Hypothalamus (tissue), 51 donors: ENCODE results near the gene PHACTR3.

ENCODE experiments used
- DNase-seq, 51 donors: peaks; one replicate each; lab custom pipeline; 2025; lab: John Stamatoyannopoulos, UW

Gene PHACTR3

DNA sequence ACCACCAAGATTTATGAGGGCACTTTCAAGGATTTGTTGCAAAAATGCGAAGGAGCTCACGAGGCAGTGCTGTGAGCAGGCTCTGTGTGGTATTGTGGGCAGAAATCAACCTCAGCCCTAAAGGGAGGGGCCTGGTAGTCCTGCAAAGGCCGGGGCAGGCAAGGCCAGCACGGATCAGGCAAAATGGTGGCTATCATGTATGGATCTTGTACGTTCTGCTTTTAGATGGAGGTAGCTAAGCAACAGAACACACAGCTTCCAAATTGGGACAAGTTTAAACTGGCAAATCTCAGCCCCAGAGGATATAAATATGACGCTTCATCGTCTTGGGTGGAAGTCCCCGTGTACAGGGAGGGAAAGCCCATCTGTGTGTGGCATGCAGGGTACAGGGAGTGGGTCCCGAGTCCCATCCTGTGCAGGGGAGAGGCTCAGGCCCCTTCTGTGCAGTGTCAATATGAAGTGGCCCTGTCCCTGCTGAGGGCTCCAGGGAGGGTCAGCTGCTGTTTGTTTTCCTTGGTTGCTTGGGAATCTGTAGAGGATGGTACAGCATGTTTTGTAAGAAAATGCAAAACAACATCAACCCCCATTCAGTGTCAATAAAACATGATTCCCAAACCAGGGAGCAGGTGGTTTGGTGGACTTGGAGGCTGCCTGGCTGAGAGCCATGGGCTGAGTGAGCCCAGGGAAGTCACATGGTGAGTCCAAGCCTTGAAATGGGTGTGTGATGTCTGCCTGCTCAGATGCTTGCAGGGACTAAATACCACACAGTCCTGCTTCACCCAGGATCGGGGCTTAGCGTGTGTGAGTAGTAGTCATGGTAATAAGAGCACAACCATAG, 216.1 kb downstream of the PHACTR3 start:
- peak in 34 of 51 donors; percentile 19 to 83 (median 58) for DNase-seq

DNA sequence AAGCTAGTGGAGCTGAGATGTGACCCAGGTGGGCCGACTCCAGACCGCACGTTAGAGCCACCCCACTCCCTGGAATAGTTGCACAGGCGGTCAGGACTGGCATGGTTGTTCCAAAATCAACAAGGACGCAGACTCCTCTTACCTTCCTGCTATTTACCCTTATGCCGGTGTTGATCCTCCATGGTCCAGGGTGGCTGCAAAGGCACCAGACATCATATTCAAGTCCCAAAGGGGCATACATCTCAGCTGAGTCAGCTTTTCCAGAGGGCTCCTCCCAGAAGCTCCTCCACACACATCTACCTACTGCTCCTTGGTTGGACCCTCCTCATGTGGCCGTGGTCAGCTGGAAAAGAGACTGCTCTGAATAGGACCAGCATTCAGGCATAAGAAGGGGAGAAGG, 216.9 kb downstream of the PHACTR3 start:
- no peak for DNase-seq

DNA sequence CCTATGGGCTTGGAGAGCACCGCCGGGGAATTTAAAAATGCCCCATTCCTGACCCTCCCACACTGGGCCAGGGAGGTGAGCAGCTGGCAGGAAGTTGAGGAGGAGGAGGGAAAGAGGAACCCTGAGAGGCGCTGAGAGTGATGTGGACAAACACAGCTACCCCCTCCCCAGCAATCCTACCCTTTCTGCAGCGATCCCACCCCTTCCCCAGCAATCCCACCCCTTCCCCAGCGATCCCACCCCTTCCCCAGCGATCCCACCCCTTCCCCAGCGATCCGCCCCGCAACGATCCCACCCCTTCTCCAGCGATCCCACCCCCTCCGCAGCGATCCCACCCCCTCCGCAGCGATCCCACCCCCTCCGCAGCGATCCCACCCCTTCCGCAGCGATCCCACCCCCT, 217.4 kb downstream of the PHACTR3 start:
- no peak for DNase-seq

DNA sequence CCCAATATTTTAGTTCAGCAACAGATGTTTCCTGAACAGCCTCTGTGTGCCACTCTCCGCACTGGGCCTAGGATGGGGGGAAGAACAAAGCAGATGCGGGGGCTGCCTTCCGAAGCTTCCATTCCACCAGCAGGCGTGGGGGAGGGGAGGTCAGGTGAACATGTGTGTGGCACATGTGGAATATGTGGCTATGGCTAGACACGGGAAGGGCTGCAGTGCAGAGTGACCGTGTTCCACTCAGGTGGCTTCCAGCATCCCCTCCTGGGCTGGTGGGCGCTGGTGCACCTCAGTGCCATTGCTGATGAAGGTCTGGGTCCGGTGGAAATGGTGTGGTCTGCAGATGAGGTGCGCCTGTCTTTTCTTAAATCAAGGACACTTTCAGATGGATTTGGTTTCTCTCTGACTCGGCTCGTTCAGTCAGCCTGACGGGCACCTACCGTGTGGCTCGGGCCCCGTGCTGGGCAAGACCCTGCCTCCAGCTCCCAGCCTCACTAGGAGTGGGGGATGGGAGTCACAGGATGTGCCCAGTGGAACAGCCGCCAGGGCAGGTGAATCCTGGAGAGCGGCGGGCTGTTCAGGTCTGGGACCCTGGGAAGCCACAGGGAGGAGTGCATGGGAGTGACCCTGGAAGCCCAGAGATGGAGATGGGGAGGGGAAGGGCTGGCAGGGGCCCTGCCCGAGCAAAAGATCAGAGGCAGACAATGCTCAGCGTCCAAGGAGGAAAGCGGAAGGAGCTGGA, 218.1 kb downstream of the PHACTR3 start:
- no peak for DNase-seq

DNA sequence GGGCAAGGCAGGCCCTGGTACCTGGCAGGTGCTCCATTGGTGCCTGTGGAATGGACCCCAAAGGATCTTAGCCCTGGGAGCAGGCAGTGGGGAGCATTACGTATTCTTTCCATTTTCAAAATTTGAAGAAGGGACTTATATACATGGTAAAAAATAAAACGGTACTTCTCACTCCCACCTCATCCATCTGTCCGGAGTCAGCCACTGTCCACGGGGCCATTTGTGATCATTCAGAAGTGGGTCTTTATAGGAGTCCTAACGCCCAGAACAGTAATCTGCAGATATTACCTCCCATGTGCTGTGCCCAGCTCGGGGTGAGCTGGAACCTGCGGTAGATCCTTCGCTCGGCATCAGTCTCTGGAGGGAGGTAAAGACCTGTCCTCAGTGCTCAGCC, 218.7 kb downstream of the PHACTR3 start:
- no peak for DNase-seq

DNA sequence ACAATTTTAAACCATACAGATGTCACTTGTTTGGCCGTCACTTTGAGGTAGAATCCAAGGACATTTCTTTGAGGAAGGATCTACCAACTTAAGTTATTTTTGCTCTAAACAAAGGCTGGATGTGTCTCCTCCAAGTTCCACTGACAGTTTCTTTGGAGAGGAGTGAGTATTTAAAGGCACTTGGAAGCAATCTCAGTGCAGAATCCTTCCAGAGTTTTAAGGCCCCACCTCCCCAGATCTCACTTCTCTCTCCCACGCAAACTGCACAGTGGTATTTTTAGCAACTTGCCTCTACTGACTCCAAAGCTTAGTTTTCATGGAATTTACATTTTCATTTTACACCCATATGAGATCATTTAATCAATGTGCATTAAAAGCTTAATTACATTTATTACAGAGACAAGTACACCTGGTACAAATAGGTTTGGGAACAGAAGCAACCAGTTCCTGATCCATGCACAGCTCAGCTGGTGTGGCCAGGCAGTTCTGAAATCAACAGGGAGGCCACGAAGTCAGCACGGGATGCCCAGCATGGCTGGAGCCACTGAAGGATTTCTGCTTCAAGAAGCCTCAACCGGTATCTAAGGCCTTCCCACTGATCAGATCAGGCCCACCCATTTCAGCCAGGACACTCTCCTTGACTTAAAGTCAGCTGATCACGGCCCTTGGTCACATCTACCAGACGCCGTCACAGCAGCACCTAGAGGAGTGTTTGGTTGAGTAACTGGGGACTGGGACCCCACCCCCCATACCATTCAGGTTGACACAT, 219.3 kb downstream of the PHACTR3 start:
- peak in 1 of 51 donors; percentile 29 for DNase-seq

DNA sequence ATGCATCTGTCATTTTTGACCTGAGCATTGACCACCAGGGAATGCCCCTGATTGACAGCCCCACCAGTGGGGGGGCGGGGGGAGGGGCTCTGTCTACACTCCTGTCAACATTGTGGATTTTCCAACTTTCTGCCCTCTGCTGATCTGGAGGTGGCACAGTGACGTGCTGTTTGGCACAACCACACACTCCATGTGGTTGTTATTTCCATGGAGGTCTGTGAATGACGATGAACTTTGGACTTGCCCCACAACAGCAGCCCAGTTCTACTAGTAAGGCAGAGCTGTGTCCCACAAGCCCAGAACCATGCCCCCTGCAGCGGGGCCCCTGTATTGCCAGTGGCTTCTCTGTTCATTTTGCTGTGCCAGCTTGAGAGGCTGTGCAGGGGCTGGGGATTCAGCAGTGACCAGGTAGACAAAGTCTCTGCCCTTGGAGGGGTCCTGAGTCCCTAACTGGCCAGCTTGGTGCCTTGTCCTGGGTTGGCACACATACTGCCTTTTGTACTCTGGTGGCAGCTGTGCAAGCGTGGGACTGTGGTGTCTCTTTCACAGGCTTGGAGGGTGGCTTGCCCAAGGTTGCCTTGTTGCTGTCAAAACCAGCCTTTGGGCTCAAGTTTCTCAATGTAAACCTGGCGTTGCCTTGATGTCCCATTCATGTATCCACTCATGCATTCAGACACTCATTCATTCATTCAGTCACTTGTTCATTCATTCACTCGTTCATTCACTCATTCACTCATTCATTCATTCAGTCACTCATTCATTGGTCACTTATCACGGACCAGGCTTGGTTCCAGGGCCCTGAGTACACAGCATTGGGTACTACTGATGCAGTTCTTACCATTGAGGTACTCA, 220.6 kb downstream of the PHACTR3 start:
- DNase-seq: no peak

DNA sequence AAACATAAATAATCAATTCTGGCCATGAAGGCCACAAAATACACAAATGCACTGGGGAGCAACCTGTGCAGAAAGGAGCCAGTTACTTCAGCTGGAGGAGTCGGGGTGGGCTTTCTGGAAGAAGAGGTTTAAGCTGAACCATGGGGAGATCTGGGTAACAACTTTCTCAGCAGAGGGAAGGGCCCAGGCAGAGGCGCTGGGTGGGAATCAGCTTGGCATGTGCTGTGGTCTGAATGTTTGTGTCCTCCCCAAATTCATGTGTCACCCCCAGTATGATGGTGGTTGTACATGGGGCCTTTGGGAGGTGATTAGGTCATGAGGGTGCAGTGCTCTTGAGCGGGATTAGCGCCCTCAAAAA, 221.2 kb downstream of the PHACTR3 start:
- DNase-seq: no peak

DNA sequence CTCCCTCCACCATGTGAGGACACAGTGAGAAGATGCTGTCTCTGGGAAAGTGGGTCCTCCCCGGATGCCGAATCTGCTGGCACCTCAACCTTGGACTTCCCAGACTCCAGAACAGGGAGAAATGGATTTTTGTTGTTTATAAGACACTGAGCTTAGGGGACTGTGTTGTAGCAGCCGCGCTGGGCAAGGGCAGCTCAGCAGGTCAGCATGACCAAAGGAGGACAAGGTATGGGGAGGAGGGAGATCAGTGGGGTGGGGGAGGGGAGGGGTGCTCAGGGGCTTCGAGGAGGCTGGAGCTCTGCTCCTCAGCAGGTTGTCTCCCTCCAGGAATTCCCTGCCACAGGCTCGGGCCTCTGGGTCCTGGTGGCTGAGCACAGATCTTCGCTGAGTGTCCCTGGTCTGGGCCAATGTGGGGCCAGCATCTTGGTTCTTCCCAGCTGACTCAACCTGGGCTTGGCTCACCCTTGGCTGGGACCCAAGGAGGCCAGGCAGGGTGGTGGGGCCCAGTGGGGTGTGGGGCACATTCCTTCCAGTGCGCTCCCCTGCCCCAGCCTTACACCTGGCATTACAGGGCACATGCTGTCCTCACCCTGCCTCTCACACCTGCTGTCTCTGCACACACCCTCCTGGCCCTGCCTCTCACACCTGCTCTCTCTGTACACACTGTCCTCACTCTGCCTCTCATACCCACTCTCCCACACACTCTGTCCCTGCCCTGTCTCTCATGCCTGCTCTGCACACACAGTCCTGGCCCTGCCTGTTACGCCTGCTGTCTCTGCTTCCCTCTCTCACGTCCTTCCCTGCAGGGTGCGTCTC, 221.8 kb downstream of the PHACTR3 start:
- DNase-seq: no peak

DNA sequence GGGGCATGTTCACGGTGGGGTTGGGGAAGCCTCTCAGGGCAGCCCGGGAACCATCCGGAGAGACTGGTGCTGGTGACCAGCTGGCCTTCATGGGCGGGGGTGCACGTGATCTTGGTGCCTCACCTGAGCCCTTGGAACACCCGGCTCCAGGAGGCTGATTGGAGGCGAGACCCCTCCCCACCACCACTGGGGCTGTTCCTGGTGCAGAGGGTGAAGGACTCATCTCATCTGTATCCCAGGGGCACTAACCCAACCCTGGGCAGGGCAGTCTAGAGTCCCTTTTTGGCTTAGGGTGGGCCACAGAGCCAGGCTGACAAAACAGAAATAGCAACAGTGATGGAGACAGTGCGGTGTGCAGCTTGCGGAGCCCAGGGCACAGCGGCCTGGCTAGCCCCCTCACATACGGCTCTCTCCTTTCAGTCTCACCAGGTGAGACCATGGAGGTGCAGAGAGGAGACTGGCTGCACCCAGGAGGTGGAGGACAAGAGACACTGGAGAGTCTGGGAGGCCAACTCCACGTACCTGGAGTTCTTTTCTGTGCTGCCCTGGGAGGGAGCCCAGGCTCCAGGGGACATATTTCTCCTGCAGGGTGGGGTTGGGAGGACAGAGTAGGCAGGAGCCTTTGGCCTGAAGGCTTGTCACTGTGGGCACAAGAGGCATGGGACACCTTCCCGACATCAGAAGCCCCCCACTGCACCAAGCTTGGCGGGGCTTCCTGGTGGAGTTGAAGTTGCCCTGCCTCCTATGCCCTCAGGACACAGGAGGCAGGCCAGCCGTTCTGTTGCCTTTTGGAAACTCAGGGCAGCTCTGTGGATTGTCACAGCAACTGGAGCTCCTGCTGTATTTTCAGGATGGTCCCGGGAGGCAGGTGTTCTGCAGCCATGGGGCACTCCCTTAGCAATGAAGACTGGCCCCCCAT, 223.1 kb downstream of the PHACTR3 start:
- DNase-seq: no peak

DNA sequence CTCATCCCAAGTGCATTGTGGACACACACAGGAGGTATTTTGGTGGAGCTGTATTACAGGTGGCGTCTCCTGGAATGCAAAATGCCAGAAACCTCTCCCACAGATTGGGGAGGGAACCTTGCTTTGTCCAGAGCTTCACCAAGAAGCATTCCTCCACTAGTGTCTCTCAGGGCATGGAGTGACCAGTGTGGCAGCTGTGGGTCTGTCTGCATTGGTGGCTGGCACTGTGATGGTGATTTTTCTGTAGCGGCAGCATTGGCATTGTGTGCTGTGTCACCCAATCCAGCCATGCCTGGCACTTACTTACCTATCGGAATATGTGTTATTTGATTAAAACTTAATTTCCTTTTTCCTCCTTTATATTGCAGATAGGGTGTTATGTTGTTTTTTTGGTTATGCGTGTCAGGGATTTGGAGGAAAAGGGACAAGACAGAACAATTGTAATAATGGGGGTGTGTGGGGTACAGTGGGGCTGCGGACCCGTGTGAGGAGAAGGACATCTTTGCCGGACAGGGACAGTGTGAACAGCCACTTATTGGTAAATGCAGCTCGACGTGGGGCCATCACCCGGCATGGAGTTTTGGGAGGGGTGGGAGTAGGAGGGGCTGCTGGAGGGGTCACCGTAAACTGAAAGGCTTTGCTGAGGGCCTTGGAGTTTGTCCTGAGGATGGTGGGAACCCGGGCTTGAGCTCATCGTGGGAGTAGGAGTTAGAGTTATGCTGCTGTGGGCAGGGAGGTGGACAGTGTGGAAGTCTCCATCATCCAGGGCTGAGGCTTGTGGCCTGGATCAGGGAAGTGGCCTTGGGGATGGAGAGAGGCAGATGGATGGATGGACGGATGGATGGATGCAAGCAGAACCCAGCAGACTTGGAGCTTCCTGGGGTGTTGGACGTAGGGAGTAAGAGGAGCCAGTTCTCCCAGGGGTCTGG, 224.0 kb downstream of the PHACTR3 start:
- DNase-seq: no peak

DNA sequence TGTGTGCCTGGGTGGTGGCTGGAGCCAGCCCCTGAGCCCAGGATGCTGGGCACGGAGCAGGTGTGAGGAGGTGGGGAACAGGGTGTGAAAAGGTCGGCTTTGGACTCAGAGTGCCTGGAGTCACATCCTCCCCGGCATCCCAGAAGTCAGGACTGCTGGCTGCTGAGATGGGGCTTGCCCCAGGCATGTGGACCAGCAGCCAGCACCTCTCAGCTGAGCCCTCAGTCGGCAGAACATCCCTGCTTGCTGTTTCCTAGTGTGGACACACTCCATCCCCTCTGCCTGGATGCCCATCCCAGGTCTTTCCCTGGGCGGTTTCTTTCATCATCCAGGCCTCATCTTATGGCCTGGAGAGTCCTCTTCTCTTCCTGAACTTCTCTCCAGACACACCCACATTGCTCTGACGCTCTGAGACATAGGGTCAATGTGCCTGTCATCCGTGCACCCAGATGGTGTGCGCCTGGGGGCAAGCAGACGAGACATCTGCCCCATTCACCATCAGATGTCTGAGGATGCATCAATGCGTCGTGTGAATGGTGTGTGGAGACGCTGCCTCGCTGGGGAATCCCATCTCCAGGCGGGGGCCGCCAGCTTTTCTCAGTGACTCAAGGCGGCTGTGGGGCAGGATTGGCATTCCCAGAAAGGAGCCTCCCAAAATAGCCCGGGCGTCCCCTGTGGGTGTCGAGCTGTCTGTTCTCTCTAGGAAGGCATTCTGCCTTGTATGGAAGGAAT, 224.9 kb downstream of the PHACTR3 start:
- DNase-seq: peak in 3 of 51 donors; percentile 36 to 82 (median 38)

DNA sequence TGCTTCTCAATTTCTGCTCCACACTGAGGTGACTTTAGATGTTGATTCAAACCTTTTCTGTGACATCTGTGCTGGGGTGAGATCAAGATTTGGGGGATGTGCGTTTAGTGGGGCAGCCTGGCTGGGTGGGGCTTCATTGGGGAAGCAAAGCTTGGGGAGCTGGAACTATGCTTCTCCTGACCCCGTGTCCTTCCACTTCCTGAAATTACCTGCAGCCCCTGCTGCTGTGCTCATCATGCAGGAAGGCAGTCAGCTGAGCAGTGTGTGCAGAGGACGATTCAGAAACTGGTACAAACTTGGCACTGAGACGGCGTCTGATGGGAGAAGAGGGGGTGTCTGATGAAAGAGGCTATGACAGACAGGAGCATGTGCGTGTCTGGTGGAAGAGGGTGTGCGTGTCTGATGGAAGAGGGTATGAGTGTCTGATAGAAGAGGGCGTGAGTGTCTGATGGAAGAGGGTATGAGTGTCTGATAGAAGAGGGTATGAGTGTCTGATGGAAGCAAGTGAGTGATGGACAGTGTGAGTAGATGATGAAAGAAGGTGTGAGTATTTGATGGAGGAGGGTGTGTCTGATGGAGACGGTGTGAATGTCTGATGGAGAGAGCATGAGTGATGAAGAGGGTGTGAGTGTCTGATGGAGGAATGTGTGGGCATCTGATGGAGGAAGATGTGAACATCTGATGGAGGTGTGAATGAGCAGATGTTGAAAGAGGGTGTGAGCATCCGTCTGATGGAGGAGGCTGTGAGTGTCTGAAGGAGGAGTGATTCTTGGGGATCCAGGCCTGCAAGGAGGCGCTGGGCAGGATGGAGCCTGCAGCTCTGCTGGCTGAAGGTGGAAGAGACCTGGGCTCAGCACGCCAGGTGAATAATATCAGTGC, 225.7 kb downstream of the PHACTR3 start:
- DNase-seq: no peak

DNA sequence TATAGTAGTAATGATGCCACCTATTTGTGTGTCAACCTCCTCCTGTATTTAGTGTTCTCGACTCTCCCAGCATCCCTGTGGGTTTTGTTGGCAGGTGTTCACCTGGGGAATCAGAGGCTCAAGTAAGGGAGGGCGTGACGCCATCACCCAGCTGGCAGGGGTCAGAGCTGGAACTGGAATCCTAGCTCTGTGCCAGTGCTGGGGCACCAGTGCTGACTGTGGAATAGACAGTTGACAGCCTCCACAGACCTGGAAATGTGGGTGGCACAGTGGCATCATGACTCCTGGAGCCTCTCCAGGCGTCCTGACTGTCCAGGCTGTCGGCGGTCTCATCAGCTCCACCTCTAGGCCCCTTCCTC, 226.3 kb downstream of the PHACTR3 start:
- no peak for DNase-seq

DNA sequence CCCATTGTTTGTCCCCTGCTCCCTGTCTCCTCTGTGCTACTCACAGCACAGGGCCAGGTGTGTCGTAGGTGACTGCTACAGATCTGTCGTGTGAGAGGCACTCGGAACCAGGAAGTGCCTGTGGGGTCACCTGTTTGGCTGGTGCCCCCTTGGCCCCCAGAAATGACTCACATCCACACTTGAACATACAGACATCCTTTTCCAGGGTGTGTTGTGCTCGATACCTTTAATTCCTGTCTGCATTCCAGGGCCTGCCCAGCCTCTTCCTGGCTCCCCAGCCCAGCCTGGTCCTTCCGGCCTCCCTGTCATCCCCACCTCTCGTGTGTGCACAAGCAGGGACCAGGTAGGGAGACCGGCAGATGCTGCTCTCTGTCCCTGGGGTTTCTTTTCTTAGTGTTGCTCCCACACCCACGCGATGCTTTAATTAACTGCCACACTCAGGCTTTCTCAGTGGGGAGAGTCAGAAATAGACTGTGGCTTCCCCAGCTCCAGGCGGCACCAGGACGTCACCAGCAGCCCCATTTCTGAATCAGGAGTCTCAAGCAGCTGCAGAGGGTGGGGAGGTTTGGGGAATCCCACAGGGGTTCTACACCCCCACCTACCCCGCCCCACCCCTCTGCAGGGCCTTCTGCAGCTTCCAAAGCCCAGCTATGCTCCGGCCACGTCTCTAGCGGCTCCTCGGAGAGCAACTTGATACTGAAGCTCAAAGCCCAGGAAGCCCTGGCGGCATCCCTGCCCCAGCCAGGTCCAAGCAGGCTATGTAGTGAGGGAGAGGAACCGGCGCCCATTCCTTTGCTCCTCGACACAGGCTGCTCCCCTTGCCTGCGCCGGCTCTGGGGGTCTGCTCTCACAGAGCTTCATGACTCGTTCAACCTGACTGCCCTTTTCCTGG, 226.9 kb downstream of the PHACTR3 start:
- DNase-seq: peak in 2 of 51 donors; percentile 11 to 47
